Measurements from ENCODE around the gene ZNF283. TPM values are rescaled to one million over a fixed set of nuclear protein-coding genes. Genes with fewer than 3 reads are reported as not detected.
"Not testable (repeated sequence)": the region's sequence is repeated elsewhere in the genome, so short reads cannot be mapped to it uniquely, and the experiment has no call there.

ZNF283 gene
- total RNA-seq, 2 donors from 2014 or later: 7.1 to 10.1 TPM

- peak overlapping the region; percentile 45 for H3K4me3 ChIP-seq (ENCODE audit: low read length)
- Mint-ChIP-seq H3K27ac (no peak overlapping the region), H3K4me1 (peaks cover 3% of the 10 kb centered on the region), H3K27me3 (ENCODE audit: insufficient read depth) (peaks cover 73% of the 10 kb centered on the region), H3K4me3 (peak overlapping the region; percentile 38), H3K9me3 (peaks cover 6% of the 10 kb centered on the region), H3K36me3 (ENCODE audit: low read depth) (no peaks in the 10 kb centered on the region)
- WGBS, 2 experiments (ENCODE audit: insufficient coverage in 1 of 2, insufficient read length in 1 of 2): 78 to 93% methylated on average over 35 to 48 of the region's 48 CpGs
- TF ChIP-seq CTCF (conservative IDR thresholded peaks at IDR 0.05): no peak
- H3K4me1 ChIP-seq (ENCODE audit: control insufficient read depth, insufficient read depth, low read length): no peaks in the 10 kb centered on the region
- H3K27ac ChIP-seq (ENCODE audit: low read depth, low read length): no peak overlapping the region
- peaks cover 37% of the 10 kb centered on the region for H3K27me3 ChIP-seq (ENCODE audit: control insufficient read depth, insufficient read depth, low read length, poor library complexity, severe bottlenecking)
- DNase-seq: peak; percentile 58
- H3K9me3 ChIP-seq (ENCODE audit: control insufficient read depth, low read length): no peaks in the 10 kb centered on the region
- no peaks in the 10 kb centered on the region for H3K36me3 ChIP-seq (ENCODE audit: control insufficient read depth, insufficient read depth, low read length)
- H3K9ac ChIP-seq (ENCODE audit: extremely low read depth, low read length, poor library complexity, severe bottlenecking): no peak overlapping the region
Observed at GRCh38 chr19:43820098-43820883, 6.8 kb upstream of the ZNF283 start.

GRCh38 chr19:43820884-43821215 lies 6.3 kb upstream of the ZNF283 start:
- Mint-ChIP-seq H3K36me3 (ENCODE audit: low read depth) (no peaks in the 10 kb centered on the region), H3K27ac (no peak overlapping the region), H3K4me1 (peaks cover 3% of the 10 kb centered on the region), H3K4me3 (peak overlapping the region; percentile 38), H3K9me3 (peaks cover 7% of the 10 kb centered on the region), H3K27me3 (ENCODE audit: insufficient read depth) (peaks cover 75% of the 10 kb centered on the region)
- WGBS, 2 experiments (ENCODE audit: insufficient coverage in 1 of 2, insufficient read length in 1 of 2): 70 to 86% methylated on average over 2 to 4 of the region's 5 CpGs
- no peak overlapping the region for H3K9ac ChIP-seq (ENCODE audit: extremely low read depth, low read length, poor library complexity, severe bottlenecking)
- H3K4me1 ChIP-seq (ENCODE audit: control insufficient read depth, insufficient read depth, low read length): no peaks in the 10 kb centered on the region
- TF ChIP-seq CTCF (conservative IDR thresholded peaks at IDR 0.05): no peak
- peaks cover 37% of the 10 kb centered on the region for H3K27me3 ChIP-seq (ENCODE audit: control insufficient read depth, insufficient read depth, low read length, poor library complexity, severe bottlenecking)
- peak overlapping the region; percentile 45 for H3K4me3 ChIP-seq (ENCODE audit: low read length)
- no peaks in the 10 kb centered on the region for H3K9me3 ChIP-seq (ENCODE audit: control insufficient read depth, low read length)
- no peak for DNase-seq
- H3K27ac ChIP-seq (ENCODE audit: low read depth, low read length): no peak overlapping the region
- no peaks in the 10 kb centered on the region for H3K36me3 ChIP-seq (ENCODE audit: control insufficient read depth, insufficient read depth, low read length)

- not testable (repeated sequence) for H3K4me3 Mint-ChIP-seq; H3K27ac Mint-ChIP-seq; H3K4me1 Mint-ChIP-seq; H3K36me3 ChIP-seq (ENCODE audit: control insufficient read depth, insufficient read depth, low read length); H3K9me3 ChIP-seq (ENCODE audit: control insufficient read depth, low read length); H3K27ac ChIP-seq (ENCODE audit: low read depth, low read length); DNase-seq; H3K9ac ChIP-seq (ENCODE audit: extremely low read depth, low read length, poor library complexity, severe bottlenecking); H3K4me1 ChIP-seq (ENCODE audit: control insufficient read depth, insufficient read depth, low read length); H3K4me3 ChIP-seq (ENCODE audit: low read length); H3K36me3 Mint-ChIP-seq (ENCODE audit: low read depth)
- WGBS, 2 experiments (ENCODE audit: insufficient coverage in 1 of 2, insufficient read length in 1 of 2): 82% methylated on average over 3 of the region's 3 CpGs; no CpG with 5 or more reads in 1 of the 2 experiments
- Mint-ChIP-seq H3K9me3 (peaks cover 18% of the 10 kb centered on the region), H3K27me3 (ENCODE audit: insufficient read depth) (peaks cover 70% of the 10 kb centered on the region)
- H3K27me3 ChIP-seq (ENCODE audit: control insufficient read depth, insufficient read depth, low read length, poor library complexity, severe bottlenecking): peaks cover 37% of the 10 kb centered on the region
Observed at GRCh38 chr19:43823856-43824255, 3.3 kb upstream of the ZNF283 start.

- not testable (repeated sequence) for DNase-seq; H3K27ac ChIP-seq (ENCODE audit: low read depth, low read length); H3K9ac ChIP-seq (ENCODE audit: extremely low read depth, low read length, poor library complexity, severe bottlenecking); H3K4me3 Mint-ChIP-seq; H3K4me1 ChIP-seq (ENCODE audit: control insufficient read depth, insufficient read depth, low read length); H3K4me1 Mint-ChIP-seq; H3K36me3 ChIP-seq (ENCODE audit: control insufficient read depth, insufficient read depth, low read length); H3K9me3 ChIP-seq (ENCODE audit: control insufficient read depth, low read length); H3K27ac Mint-ChIP-seq; H3K4me3 ChIP-seq (ENCODE audit: low read length)
- WGBS, 2 experiments (ENCODE audit: insufficient coverage in 1 of 2, insufficient read length in 1 of 2): 59 to 94% methylated on average over 2 to 4 of the region's 4 CpGs
- H3K36me3 Mint-ChIP-seq (ENCODE audit: low read depth): peaks cover 12% of the 10 kb centered on the region
- peaks cover 36% of the 10 kb centered on the region for H3K27me3 ChIP-seq (ENCODE audit: control insufficient read depth, insufficient read depth, low read length, poor library complexity, severe bottlenecking)
- H3K9me3 Mint-ChIP-seq: peaks cover 18% of the 10 kb centered on the region
- peaks cover 63% of the 10 kb centered on the region for H3K27me3 Mint-ChIP-seq (ENCODE audit: insufficient read depth)
Observed at GRCh38 chr19:43824572-43824971, 2.5 kb upstream of the ZNF283 start.
